AG09319 (cell line): ENCODE data around the gene PHACTR3.

Source experiments
- DNase-seq: peaks from one replicate; pipeline ENCODE4 v3.0.0-alpha.2; 2010; ENCODE audit warnings: low read depth; ENCODE audit errors: extremely low read depth
- CTCF ChIP-seq: IDR thresholded peaks from 2 replicates; pipeline ENCODE4 v1.5.1; 2011; ENCODE audit warnings: low read depth, mild to moderate bottlenecking, inconsistent platforms, low read length, moderate library complexity

Gene PHACTR3

GRCh38 chr20:59807909-59808728 is 203.8 kb downstream of the PHACTR3 start:
- TF ChIP-seq CTCF = no peak
- DNase-seq = no peak

GRCh38 chr20:59808729-59809381 is 204.5 kb downstream of the PHACTR3 start:
- no peak for DNase-seq
- TF ChIP-seq CTCF = no peak

GRCh38 chr20:59809630-59810448 is 205.5 kb downstream of the PHACTR3 start:
- TF ChIP-seq CTCF = no peak
- DNase-seq = no peak

GRCh38 chr20:59810449-59811187 is 206.3 kb downstream of the PHACTR3 start:
- no peak for DNase-seq
- no peak for TF ChIP-seq CTCF

- DNase-seq = no peak
- no peak for TF ChIP-seq CTCF
Measured at GRCh38 chr20:59811681-59812171, 207.4 kb downstream of the PHACTR3 start.

GRCh38 chr20:59812286-59813125 is 208.2 kb downstream of the PHACTR3 start:
- no peak for TF ChIP-seq CTCF
- no peak for DNase-seq
